ENCODE results near the gene MRPL41. TPM values are rescaled to one million over a fixed set of nuclear protein-coding genes. Genes with fewer than 3 reads are reported as not detected.
"Not testable (repeated sequence)": the region's sequence is repeated elsewhere in the genome, so short reads cannot be mapped to it uniquely, and the experiment has no call there.

MRPL41 gene
- polyA plus RNA-seq, 2 of the 4 experiments (the other 2 are of a cell fraction) = 19.7 to 54.4 TPM

DNA sequence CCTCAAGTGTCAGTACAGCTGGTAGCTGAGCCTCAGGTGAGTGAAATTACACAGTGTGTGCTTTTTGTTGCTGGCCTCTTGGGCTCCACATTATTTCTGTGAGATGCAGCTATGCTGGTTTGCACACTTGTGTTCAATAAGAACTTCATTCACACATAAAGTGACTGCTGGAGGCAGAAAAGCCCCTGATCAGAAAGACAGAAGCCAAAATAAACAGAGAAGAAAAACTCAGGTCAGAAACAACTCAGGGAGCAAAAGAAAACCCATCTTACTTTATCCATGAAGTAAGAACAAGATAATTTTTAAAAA, 16.6 kb upstream of the MRPL41 start (continued):
- TF ChIP-seq, protein P1, sequence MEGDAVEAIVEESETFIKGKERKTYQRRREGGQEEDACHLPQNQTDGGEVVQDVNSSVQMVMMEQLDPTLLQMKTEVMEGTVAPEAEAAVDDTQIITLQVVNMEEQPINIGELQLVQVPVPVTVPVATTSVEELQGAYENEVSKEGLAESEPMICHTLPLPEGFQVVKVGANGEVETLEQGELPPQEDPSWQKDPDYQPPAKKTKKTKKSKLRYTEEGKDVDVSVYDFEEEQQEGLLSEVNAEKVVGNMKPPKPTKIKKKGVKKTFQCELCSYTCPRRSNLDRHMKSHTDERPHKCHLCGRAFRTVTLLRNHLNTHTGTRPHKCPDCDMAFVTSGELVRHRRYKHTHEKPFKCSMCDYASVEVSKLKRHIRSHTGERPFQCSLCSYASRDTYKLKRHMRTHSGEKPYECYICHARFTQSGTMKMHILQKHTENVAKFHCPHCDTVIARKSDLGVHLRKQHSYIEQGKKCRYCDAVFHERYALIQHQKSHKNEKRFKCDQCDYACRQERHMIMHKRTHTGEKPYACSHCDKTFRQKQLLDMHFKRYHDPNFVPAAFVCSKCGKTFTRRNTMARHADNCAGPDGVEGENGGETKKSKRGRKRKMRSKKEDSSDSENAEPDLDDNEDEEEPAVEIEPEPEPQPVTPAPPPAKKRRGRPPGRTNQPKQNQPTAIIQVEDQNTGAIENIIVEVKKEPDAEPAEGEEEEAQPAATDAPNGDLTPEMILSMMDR (IDR thresholded peaks at IDR 0.05) = no peak

DNA sequence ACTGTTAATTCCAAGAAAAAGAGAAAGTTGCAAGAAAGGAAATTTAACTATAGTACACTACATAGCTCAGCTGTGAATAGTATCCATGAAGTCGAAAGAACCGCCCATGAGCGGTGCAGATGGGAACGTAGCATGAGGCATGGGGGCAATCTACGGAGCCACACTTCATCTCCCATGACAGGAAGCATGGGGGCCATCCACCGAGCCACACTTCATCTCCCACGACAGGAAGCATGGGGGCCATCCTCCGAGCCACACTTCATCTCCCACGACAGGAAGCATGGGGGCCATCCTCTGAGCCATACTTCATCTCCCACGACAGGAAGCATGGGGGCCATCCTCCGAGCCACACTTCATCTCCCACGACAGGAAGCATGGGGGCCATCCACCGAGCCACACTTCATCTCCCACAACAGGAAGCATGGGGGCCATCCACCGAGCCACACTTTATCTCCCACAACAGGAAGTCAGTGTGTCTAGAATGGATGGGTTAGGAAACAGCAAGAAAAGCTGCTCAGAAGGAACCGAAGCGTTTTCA, 15.0 kb upstream of the MRPL41 start:
- DNase-seq (ENCODE audit: low read depth in 1 of 2, low spot score in 1 of 2); H3K27ac ChIP-seq; FAIRE-seq; ATAC-seq; H3K4me1 ChIP-seq; H3K9me3 ChIP-seq; H3K4me2 ChIP-seq; H3K4me3 ChIP-seq; POLR2A ChIA-PET: not testable (repeated sequence)
- CTCF ChIA-PET = interaction anchor here (0.7 to 2.4 kb wide), 6 partner anchors 8 to 250 kb away, joined by 3 to 11 read pairs (median 4); partner anchors contain the start of gene MRPL41
- WGBS (ENCODE audit: missing lambda C conversion rate) = 85% methylated on average over 16 of the region's 16 CpGs

DNA sequence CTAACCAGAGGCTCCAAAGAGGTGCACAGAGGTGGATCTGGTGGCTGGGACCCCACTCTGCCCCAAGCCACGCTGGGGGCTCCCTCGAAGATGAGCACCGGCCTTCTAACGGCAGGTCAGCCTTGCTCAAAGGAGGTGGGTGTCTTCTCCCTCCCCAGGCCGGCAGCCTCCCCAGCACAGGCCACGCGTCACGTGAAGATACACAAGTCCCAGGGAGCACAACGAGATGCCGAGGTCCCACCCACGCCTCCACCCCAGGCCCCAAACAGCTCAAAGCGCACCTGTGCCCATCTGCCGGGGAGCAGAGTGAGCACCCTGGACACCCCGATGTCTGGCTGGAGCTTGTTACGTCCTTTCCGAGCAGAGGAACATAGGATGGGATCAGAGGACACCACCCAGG, 13.6 kb upstream of the MRPL41 start:
- Histone ChIP-seq H3K4me2 (no peak overlapping the region), H3K27ac (no peak overlapping the region), H3K4me3 (no peak overlapping the region), H3K9me3 (no peaks in the 10 kb centered on the region), H3K4me1 (peaks cover 4% of the 10 kb centered on the region)
- CTCF ChIA-PET = interaction anchor here (1.1 to 2.2 kb wide), 4 partner anchors 10 to 115 kb away, joined by 3 to 11 read pairs (median 6); partner anchors contain the start of genes EXD3, MRPL41 and NOXA1
- TF ChIP-seq, protein P2, sequence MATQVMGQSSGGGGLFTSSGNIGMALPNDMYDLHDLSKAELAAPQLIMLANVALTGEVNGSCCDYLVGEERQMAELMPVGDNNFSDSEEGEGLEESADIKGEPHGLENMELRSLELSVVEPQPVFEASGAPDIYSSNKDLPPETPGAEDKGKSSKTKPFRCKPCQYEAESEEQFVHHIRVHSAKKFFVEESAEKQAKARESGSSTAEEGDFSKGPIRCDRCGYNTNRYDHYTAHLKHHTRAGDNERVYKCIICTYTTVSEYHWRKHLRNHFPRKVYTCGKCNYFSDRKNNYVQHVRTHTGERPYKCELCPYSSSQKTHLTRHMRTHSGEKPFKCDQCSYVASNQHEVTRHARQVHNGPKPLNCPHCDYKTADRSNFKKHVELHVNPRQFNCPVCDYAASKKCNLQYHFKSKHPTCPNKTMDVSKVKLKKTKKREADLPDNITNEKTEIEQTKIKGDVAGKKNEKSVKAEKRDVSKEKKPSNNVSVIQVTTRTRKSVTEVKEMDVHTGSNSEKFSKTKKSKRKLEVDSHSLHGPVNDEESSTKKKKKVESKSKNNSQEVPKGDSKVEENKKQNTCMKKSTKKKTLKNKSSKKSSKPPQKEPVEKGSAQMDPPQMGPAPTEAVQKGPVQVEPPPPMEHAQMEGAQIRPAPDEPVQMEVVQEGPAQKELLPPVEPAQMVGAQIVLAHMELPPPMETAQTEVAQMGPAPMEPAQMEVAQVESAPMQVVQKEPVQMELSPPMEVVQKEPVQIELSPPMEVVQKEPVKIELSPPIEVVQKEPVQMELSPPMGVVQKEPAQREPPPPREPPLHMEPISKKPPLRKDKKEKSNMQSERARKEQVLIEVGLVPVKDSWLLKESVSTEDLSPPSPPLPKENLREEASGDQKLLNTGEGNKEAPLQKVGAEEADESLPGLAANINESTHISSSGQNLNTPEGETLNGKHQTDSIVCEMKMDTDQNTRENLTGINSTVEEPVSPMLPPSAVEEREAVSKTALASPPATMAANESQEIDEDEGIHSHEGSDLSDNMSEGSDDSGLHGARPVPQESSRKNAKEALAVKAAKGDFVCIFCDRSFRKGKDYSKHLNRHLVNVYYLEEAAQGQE (IDR thresholded peaks at IDR 0.05) = no peak
- TF ChIP-seq, protein P3, sequence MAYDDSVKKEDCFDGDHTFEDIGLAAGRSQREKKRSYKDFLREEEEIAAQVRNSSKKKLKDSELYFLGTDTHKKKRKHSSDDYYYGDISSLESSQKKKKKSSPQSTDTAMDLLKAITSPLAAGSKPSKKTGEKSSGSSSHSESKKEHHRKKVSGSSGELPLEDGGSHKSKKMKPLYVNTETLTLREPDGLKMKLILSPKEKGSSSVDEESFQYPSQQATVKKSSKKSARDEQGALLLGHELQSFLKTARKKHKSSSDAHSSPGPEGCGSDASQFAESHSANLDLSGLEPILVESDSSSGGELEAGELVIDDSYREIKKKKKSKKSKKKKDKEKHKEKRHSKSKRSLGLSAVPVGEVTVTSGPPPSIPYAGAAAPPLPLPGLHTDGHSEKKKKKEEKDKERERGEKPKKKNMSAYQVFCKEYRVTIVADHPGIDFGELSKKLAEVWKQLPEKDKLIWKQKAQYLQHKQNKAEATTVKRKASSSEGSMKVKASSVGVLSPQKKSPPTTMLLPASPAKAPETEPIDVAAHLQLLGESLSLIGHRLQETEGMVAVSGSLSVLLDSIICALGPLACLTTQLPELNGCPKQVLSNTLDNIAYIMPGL (CRISPR knock-in tag; IDR thresholded peaks at IDR 0.05; ENCODE audit: borderline replicate concordance) = no peak
- TF ChIP-seq, protein P4, sequence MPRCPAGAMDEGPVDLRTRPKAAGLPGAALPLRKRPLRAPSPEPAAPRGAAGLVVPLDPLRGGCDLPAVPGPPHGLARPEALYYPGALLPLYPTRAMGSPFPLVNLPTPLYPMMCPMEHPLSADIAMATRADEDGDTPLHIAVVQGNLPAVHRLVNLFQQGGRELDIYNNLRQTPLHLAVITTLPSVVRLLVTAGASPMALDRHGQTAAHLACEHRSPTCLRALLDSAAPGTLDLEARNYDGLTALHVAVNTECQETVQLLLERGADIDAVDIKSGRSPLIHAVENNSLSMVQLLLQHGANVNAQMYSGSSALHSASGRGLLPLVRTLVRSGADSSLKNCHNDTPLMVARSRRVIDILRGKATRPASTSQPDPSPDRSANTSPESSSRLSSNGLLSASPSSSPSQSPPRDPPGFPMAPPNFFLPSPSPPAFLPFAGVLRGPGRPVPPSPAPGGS (IDR thresholded peaks at IDR 0.05) = no peak
- ATAC-seq = no peak
- POLR2A ChIA-PET = interaction anchor here (1.1 kb wide), 1 partner anchor 297 kb away, joined by 4 read pairs; no protein-coding TSS in a partner anchor
- no peak for DNase-seq (ENCODE audit: low read depth in 1 of 2, low spot score in 1 of 2)
- FAIRE-seq = no peak
- 94% methylated on average over 9 of the region's 16 CpGs for WGBS (ENCODE audit: missing lambda C conversion rate)

DNA sequence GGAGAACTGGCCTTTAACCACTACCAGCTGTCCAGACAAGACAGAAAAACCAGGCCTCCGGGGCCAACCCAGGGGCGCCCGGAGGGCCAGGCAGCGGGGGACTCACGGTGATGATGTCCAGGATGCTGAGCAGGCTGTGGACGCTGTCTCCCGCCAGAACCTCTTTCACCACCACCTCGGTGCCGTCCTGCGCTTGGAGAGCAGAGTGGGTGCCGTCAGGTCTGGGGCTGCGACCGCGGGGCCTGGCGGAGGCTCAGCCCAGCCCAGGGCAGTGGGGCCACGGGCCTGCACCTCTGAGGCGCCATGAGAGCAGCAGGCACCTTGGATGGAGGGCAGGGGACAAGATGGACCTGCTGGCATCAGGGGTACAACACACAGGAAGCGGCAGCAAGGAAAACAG, 11.1 kb upstream of the MRPL41 start:
- Histone ChIP-seq H3K9me3 (no peaks in the 10 kb centered on the region), H3K27ac (no peak overlapping the region), H3K4me3 (no peak overlapping the region), H3K4me2 (no peak overlapping the region), H3K4me1 (no peaks in the 10 kb centered on the region)
- DNase-seq (ENCODE audit: low read depth in 1 of 2, low spot score in 1 of 2) (no peak), ATAC-seq (no peak), FAIRE-seq (no peak)
- ChIA-PET POLR2A (no interaction called here), CTCF (interaction anchor here (1.3 to 1.6 kb wide), 2 partner anchors 10 to 95 kb away, joined by 4 read pairs; partner anchors contain the start of gene PNPLA7)
- 93% methylated on average over 15 of the region's 18 CpGs for WGBS (ENCODE audit: missing lambda C conversion rate)
- TF ChIP-seq RNF2 (IDR thresholded peaks at IDR 0.05; ENCODE audit: borderline replicate concordance, low read depth) = no peak
- TF ChIP-seq RFX5 (IDR thresholded peaks at IDR 0.05) = no peak
- TF ChIP-seq HOXB5 (CRISPR knock-in tag; IDR thresholded peaks at IDR 0.05) = no peak
- TF ChIP-seq SREBF2 (IDR thresholded peaks at IDR 0.05) = no peak
- TF ChIP-seq BHLHE40 (IDR thresholded peaks at IDR 0.05; ENCODE audit: low read depth, low read length) = no peak
- TF ChIP-seq, protein P5, sequence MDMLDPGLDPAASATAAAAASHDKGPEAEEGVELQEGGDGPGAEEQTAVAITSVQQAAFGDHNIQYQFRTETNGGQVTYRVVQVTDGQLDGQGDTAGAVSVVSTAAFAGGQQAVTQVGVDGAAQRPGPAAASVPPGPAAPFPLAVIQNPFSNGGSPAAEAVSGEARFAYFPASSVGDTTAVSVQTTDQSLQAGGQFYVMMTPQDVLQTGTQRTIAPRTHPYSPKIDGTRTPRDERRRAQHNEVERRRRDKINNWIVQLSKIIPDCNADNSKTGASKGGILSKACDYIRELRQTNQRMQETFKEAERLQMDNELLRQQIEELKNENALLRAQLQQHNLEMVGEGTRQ (IDR thresholded peaks at IDR 0.05) = no peak
- no peak for TF ChIP-seq CHD4 (IDR thresholded peaks at IDR 0.05; ENCODE audit: borderline replicate concordance)
- TF ChIP-seq EHMT2 (IDR thresholded peaks at IDR 0.05; ENCODE audit: low read depth) = no peak
- TF ChIP-seq, protein P6, sequence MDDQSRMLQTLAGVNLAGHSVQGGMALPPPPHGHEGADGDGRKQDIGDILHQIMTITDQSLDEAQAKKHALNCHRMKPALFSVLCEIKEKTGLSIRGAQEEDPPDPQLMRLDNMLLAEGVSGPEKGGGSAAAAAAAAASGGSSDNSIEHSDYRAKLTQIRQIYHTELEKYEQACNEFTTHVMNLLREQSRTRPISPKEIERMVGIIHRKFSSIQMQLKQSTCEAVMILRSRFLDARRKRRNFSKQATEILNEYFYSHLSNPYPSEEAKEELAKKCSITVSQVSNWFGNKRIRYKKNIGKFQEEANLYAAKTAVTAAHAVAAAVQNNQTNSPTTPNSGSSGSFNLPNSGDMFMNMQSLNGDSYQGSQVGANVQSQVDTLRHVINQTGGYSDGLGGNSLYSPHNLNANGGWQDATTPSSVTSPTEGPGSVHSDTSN (IDR thresholded peaks at IDR 0.05) = no peak
- TF ChIP-seq FOSB (CRISPR knock-in tag; IDR thresholded peaks at IDR 0.05) = no peak
- no peak for TF ChIP-seq JUNB (IDR thresholded peaks at IDR 0.05)
- no peak for TF ChIP-seq ZFP36 (IDR thresholded peaks at IDR 0.05; ENCODE audit: borderline replicate concordance, partially characterized antibody)
- TF ChIP-seq CBX2 (IDR thresholded peaks at IDR 0.05; ENCODE audit: borderline replicate concordance, low read depth) = no peak
- no peak for TF ChIP-seq SMC3 (IDR thresholded peaks at IDR 0.05)
- no peak for TF ChIP-seq MYC (IDR thresholded peaks at IDR 0.05; ENCODE audit: borderline replicate concordance, low read length)
- TF ChIP-seq HDAC2 (IDR thresholded peaks at IDR 0.05) = no peak
- TF ChIP-seq MAFK (IDR thresholded peaks at IDR 0.05; ENCODE audit: partially characterized antibody) = no peak
